ENCODE measurements around the gene SPDYE3. TPM values are rescaled to one million over a fixed set of nuclear protein-coding genes. Genes with fewer than 3 reads are reported as not detected.

The SPDYE3 gene
- total RNA-seq, 2 experiments from 2014 or later: not detected

DNA sequence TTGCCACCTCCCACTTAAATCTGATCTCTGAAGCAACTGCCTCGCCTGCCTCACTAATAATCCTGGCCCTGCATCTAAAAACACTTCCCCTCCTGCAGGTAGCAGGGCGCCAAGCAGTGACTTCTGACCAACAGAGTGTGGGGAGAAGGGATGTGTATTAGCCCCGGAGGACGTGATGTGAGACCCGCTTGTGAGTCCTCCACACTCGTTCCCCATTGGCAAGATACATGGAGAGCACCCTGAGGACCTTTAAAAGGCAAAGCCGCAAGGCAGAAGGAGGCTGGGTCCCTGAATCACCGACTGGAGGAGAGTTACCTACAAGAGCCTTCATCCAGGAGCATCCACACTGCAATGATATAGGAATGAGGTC lies 59.7 kb downstream of the SPDYE3 start:
- CTCF ChIA-PET: no interaction called here
- POLR2A ChIA-PET: no interaction called here

DNA sequence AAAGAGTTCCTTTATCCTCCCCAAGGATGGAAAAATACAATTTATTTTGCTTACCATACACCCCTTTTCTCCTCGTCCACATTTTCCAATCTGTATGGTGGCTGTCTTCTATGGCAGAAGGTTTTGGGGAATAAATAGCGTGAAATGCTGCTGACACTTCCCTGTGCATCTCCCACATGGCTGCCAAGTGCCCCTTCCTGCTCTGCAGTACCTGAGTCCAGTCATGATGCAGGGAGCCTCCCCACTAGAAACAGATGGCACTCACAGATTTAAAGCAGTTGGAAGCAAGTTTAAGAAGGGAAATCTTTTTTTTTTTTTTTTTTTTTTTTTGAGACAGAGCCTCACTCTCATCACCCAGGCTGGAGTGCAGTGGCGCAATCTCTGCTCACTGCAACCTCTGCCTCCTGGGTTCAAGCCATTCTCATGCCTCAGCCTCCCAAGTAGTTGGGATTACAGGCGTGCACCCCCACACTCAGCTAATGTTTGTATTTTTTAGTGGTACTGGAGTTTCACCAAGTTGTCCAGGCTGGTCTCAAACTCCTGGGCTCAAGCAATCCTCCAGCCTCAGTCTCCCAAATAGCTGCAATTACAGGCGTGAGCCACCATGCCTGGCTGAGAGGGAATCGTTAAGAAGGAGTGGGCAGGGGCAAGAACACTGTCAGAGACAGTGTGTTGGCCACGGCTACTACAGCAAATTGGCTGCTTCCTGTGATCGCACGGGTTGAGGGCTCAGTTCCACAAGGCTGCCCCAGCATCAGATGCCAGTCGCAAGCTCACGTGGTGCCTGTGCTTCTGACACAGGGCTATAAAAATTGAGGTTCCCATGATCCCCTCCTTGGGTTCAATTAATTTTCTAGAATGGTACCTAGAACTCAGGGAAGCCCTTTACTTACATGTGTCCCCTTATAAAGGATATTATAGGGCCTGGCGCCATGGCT lies 60.4 kb downstream of the SPDYE3 start:
- ChIA-PET CTCF (no interaction called here), POLR2A (no interaction called here)

DNA sequence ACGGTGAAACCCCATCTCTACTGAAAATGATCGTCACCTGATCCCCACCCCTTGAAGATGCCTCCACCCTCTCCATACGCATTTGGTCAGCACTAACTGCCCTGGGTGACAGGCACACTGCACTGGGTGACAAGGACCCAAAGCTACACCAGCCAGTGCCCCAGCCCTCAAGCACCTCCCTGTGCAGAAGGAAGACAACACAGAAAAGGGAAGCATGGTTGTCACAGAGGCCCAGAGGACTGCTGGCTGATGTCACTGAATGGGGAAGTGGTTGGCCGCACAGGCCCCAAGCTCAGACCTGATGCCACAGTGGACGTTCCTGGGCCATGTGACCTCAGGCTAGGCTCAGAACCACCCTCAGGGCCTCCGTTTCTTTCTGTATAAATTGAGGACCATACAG lies 61.6 kb downstream of the SPDYE3 start:
- POLR2A ChIA-PET: interaction anchor here (0.5 kb wide), 1 partner anchor 187 kb away, joined by 4 read pairs; no protein-coding TSS in a partner anchor
- CTCF ChIA-PET: interaction anchor here (1.0 to 1.4 kb wide), 2 partner anchors 27 to 238 kb away, joined by 3 to 4 read pairs; no protein-coding TSS in a partner anchor

DNA sequence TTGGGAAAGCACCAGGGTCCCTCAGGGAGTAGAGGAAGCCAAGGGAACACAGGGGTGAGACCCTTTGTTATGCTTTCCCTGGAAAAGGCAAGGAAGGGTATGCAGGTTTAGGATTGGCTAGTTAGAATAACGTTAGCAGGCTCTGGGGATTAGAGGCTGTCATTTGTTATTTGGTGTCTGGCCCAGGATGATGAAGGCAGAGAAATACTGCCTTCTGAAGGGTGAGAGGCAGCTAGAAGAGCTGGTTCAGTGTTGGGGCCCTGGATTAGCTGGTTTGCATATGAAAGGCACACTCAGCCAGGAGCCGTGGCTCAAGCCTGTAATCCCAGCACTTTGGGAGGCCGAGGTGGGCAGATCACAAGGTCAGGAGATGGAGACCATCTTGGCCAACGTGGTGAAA lies 62.8 kb downstream of the SPDYE3 start:
- POLR2A ChIA-PET: no interaction called here
- CTCF ChIA-PET: no interaction called here

DNA sequence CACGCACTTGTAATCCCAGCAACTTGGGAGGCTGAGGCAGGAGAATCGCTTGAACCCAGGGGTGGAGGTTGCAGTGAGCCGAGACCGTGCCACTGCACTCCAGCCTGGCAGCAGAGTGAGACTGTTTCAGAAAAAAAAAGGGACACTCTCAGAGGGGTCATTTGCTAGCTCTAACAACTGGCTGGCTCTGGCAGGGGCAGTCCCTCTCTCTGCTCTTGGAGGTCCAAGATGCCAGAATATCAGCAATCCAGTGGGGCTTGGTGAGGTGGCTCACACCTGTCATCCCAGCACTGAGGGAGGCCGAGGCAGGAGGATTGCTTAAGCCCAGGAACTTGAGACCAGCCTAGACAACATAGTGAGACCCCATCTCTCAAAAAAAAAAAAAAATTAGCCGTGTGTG lies 63.2 kb downstream of the SPDYE3 start:
- POLR2A ChIA-PET: no interaction called here
- CTCF ChIA-PET: no interaction called here

DNA sequence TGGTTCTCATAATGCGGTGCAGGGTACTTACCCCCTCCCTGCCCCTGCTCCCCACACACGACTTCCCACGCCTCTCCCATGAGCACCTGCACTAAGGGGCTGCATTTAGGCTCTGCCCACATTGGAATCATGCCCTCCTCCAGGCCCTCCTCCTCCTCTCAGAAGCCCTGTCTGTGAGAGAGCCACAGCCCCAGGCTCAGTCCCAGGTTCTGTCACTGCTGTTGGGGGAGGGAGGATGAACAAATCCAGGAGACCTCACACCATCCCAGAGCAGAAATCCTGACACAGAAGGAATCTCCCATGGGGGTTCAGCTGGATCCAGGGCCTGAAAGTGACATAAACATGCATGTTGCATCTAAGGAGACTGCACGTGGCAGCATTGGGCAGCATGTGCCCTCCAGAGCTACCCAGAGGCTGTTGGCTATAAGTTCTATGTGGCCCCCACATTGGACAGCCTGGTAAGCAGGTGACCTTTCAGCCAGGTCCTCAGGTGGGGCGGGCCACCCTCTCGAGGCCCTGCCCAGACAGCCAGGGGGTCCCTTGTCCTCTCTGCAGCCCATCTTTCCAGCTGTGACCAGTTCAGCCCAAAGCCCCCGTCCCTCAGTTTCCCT lies 64.2 kb downstream of the SPDYE3 start:
- CTCF ChIA-PET: interaction anchor here (0.7 to 1.7 kb wide), 2 partner anchors 25 to 36 kb away, joined by 4 to 7 read pairs; no protein-coding TSS in a partner anchor

More for the DNA sequence above, 64.2 kb downstream of the SPDYE3 start:
- POLR2A ChIA-PET: no interaction called here

Other genes with a start within 250 kb of the SPDYE3 start
- 10 to 100 TPM; 25.3 to 27.4 TPM for gene ZNF3, start 226.0 kb upstream of the SPDYE3 start, total RNA-seq
- 100 to 1,000 TPM; 107 to 111 TPM for gene COPS6, start 218.7 kb upstream of the SPDYE3 start, total RNA-seq
- gene MCM7, start 206.3 kb upstream of the SPDYE3 start, total RNA-seq: 100 to 1,000 TPM; 437 to 447 TPM
- gene AP4M1, start 206.1 kb upstream of the SPDYE3 start, total RNA-seq: 10 to 100 TPM; 15.3 to 15.6 TPM
- 10 to 100 TPM; 70.2 to 75.6 TPM for gene TAF6, start 188.3 kb upstream of the SPDYE3 start, total RNA-seq
- 10 to 100 TPM; 13.2 to 14.5 TPM for gene CNPY4, start 188.1 kb upstream of the SPDYE3 start, total RNA-seq
- gene MBLAC1, start 180.7 kb upstream of the SPDYE3 start, total RNA-seq: 1 to 10 TPM; 3.7 to 4.2 TPM
- gene LAMTOR4, start 158.8 kb upstream of the SPDYE3 start, total RNA-seq: 100 to 1,000 TPM; 117 to 120 TPM
- 10 to 100 TPM; 26.6 to 26.7 TPM for gene TRAPPC14, start 149.0 kb upstream of the SPDYE3 start, total RNA-seq
- under 1 TPM; 0.48 to 0.71 TPM for gene GAL3ST4, start 139.1 kb upstream of the SPDYE3 start, total RNA-seq
- 1 to 10 TPM; 2.3 to 2.8 TPM for gene GPC2, start 130.3 kb upstream of the SPDYE3 start, total RNA-seq
- gene STAG3, start 129.8 kb upstream of the SPDYE3 start, total RNA-seq: 1 to 10 TPM; 6.2 to 7.1 TPM
- gene PVRIG, start 87.8 kb upstream of the SPDYE3 start, total RNA-seq: 10 to 100 TPM; 22.4 to 23.6 TPM
- 10 to 100 TPM; 29.9 to 36.7 TPM for gene PILRB, start 50.4 kb downstream of the SPDYE3 start, total RNA-seq
- gene PILRA, start 65.8 kb downstream of the SPDYE3 start, total RNA-seq: under 1 TPM; 0.30 to 0.48 TPM
- gene ZCWPW1, start 121.0 kb downstream of the SPDYE3 start, total RNA-seq: 1 to 10 TPM; 2.3 TPM
- gene MEPCE, start 122.1 kb downstream of the SPDYE3 start, total RNA-seq: 10 to 100 TPM; 69.9 to 70.3 TPM
- 10 to 100 TPM; 47.3 to 47.8 TPM for gene PPP1R35, start 128.8 kb downstream of the SPDYE3 start, total RNA-seq
- gene SPACDR, start 156.6 kb downstream of the SPDYE3 start, total RNA-seq: 1 to 10 TPM; 1.4 to 1.6 TPM
- gene TSC22D4, start 171.5 kb downstream of the SPDYE3 start, total RNA-seq: 10 to 100 TPM; 90.9 to 95.0 TPM
- gene NYAP1, start 176.2 kb downstream of the SPDYE3 start, total RNA-seq: under 1 TPM; 0.13 to 0.15 TPM
- gene AGFG2, start 231.5 kb downstream of the SPDYE3 start, total RNA-seq: 10 to 100 TPM; 64.1 to 64.8 TPM